Mesenteric fat pad (tissue), 1 donor: ENCODE measurements around the gene RRP9. TPM values are rescaled to one million over a fixed set of nuclear protein-coding genes. Genes with fewer than 3 reads are reported as not detected.
"Not testable (repeated sequence)": the region's sequence is repeated elsewhere in the genome, so short reads cannot be mapped to it uniquely, and the experiment has no call there.

Source experiments
- DNase-seq: peaks from one replicate; pipeline ENCODE4 v3.0.0-alpha.2; 2020; ENCODE audit warnings: low spot score
- total RNA-seq: library from RNA; stranded (reverse); fragmentation: NEBNext Ultra II Directional; extraction: Animal tissue kit (Norgen Biotek cat#: 25700); gene quantifications from one replicate; pipeline ENCODE4 v1.2.1, GENCODE V29; 2021
- donor health status: DM: yes; HTN: yes; CAD: no.

The RRP9 gene
- total RNA-seq, 1 donor from 2014 or later = 29.0 TPM

DNA sequence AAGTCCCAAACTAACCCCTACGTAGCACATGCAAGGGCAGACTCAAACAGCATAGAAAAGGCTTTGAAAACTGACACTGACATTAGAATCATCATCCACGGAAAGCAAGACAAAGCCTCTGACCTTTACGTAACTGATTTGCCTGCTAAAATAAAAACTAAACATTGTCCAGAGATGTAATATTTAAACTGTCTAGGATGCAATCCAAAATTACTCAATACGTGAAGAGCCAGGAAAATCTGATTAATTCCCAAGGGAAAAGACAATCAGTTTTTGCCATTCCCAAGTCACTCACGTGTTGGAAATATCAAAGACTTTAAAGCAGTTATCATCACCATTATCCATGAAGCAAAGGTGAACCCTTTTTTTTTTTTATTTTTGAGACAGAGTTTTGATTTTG, 25.3 kb downstream of the RRP9 start:
- DNase-seq = no peak

DNA sequence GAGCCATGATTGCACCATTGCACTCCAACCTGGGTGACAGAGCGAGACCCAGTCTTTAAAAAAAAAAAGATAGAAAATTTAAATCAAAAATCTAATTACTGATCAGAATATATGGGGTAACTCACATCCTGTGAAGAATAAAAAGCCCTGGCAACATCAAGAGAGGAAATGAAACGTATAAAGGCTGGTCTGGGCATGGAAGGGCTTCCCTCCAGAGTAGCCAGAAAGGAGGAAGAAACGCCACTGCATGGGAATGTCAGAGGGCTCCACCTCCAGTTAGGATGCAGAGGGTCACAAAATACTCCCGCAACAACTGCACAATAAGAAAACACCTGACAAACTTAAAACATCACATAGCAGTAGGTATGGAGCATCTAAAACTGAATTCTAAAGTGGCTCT, 33.7 kb downstream of the RRP9 start:
- no peak for DNase-seq

DNA sequence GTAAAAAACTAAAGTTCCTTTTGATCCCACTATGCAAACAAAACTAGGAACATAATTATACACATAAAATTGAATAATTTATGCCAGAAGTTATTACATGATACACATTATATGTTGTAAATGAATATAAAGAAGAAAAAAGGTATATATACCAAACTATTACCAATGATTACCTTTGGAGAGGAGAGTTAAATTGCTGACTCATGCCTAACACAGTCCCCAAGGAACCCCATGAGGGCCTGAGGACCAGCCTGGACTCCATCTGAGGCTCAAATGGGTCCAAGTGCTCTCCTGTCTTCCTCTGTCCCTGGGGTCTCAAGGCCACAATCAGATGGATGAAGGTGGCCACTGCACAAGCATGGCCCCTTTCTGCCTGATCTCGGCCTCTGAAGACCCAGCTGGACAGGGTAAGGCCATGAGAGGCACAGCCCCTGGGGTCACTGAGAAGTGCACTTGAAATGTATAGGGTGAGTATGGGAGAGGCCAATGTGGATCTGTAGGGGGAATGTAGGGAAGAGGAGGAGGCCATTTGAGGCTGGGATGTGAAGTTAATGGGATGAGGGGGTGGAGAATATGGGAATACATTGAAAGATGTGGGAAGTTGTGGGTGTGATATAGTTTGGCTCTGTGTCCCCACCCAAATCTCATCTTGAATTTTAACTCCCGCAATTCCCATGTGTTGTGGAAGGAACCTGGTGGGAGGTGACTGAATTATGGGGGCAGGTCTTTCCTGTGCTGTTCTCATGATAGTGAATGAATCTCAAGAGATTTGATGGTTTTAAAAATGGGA, 37.5 kb downstream of the RRP9 start:
- DNase-seq = no peak

DNA sequence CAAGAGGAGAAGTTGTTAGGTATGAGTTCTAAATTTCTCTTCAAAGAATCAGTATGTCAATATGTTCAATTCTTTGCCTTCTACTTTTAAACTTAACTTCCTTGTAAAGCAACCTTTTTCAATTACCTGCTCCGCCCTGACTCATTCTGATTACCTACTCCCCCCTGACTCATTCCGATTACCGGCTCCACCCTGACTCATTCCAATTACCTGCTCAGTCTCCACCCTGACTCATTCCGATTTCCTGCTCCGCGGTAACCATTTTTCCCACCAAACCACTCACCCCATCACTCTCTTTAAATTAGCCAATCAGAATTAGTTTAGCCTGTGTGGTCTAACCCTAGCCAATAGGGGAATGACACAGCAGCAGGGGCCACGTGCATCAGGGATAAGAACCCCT, 39.3 kb downstream of the RRP9 start:
- DNase-seq = not testable (repeated sequence)

DNA sequence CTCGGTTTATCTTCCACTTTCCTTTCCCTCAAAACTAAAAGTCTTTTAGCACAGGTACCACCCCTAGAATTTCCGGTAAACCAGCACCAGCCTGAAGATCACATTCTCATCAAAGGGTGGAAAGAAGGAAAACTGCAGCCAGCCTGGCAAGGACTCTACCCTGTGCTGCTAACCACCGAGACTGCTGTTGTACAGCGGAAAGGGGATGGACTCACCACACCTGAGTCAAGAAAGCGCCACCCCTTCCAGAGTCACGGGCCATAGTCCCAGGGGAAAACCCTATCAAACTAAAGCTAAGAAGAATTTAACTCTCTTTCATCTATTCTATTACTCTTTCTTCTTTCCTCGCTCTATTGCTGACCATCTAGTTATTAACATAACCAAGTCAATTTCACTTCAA, 41.7 kb downstream of the RRP9 start:
- DNase-seq = not testable (repeated sequence)

DNA sequence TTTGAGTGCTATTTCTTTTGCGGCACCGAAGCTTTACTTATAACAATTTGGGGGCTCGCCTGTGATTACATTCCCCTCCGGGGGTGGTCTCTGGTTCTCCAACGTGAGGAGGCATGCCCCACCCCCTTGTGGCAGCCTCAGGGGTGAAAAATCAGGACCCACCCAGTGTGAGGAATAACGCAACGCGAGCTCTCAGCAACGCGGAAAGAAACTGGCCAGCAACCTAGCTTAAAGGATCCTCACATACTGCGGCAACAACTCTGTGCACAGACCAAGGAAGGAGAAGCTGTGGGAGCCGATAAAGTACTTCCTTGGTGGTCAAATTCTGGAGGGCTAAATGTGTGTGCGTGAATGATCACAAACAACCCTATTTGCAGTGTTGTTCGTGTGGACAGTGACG, 44.3 kb downstream of the RRP9 start:
- DNase-seq = no peak

DNA sequence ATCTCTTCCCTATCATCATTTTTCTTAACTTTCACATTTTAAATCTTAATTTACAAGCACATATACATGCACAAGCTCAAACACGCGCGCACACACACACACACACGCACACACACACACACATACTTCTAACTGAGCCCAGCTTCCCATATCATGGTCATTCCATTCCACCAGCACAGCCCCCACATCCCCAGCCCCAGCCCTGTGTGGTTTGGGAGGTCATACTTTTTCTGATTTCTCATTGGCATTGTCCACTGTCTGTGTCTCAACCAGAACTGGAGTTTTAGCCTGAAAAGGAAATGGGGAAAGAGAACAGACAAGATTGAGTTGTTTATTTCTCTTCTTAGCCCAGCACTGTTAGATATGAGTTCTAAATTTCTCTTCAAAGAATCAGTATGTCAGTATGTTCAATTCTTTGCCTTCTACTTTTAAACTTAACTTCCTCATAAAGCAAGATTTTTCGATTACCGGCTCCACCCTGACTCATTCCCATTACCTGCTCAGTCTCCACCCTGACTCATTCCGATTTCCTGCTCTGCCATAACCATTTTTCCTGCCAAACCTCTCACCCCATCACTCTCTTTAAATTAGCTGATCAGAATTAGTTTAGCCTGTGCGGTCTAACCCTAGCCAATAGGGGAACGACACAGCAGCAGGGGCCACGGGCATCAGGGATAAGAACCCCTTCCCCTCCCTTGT, 44.9 kb downstream of the RRP9 start:
- DNase-seq = peak; percentile 33

DNA sequence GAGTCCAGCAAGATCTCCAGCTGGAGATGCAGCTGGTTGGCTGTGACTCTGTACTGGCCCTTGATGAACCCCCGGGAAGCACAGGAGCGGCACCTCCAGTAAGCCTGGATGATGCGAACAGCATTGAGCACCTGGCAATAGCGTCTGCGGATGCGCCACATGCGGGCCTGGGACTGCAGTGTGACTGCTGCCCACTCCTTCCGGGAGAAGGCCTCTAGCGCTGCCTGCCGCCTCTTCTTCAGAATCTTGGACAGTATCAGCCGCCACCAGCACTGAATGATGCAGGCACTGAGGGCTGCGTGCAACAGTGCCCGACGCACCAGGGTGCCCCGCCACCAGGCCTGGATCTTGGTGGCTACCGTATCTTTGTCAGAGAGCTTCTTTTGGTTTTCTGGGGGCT, 46.8 kb downstream of the RRP9 start:
- peak; percentile 57 for DNase-seq

DNA sequence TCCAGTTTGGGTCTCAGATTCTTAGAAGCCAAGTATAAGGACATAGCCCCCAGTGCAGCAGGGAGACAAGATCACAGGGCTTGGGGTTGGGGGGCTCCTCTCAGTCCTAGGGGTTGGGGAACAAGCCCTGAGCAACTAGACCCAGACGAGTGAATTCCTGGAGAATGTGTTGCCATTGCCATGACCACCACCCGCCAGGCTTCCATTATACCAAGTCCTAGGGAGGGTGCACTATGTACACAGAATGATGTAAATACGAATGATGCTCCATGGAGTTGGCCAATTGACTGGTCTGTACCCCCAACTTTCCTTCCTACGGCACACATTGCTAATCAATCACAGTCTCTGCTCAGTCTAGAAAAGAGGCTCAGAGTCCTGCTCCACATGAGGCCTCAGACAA, 47.3 kb downstream of the RRP9 start:
- no peak for DNase-seq

DNA sequence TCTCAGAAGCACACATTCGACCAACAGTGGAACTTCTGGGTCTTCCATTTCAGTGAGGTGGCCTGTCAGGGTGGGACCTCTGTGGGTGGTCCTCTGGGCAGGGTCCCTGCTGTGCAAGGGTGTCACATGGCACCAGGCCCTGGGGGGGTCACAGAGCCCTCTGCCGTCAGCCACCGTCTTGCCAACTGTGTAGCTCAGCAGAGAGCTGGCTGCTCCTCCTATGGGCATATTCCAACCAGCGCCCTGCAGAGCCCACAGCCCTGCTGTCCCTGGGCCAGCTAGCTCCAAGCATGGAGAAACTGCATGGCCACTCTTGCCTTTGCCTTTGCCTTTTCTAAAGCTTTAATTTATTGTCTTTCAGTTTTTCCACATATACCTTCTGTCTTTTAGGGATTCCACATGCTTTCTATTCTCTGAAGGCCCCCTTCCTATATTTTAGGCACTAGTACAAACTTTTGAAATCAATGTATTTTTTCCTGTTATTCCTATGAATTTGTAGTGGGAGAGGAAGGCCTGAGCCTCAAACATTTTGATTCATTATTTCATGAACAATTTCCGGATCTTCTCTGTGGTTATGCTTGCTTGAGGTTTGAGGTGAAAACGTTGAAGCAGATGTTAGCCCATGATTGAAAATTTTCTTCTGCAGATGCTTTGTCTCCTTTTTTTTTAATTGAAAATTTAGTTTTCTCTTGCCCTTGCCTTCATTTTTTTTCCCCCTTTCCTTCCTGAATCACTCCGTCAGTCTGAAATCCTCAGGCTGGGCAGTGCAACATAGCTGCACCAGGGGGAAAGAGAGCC, 50.3 kb downstream of the RRP9 start:
- no peak for DNase-seq

DNA sequence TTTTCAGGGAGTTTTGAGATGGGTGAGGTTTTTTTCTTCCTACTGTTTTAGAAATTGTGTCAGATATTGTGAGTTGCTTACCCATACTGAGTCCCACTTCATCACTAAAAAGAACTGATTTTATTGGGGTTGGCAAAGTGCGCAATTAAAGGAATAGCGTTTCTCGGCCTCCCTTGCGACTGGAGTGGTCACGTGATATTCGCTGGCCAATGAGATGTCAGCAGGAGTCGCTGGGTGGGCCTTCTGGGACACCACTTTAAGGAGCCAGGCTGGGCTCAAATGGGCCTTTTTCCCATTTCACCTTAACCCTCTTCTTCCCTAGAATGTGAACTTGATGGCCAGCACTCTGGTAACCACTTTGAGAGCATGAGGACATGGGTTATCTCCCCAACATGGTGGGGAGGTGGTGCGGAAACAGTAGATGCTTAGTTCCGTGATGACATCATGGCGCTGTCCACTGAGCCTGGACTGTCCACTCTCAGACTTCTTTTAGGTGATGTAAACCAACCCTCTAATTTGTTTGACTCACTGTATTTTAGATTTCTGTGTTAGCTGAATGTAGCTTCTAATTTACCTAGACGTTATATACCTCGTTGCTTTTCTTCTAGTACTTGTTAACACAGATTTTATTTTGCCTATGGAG, 53.1 kb downstream of the RRP9 start:
- no peak for DNase-seq

DNA sequence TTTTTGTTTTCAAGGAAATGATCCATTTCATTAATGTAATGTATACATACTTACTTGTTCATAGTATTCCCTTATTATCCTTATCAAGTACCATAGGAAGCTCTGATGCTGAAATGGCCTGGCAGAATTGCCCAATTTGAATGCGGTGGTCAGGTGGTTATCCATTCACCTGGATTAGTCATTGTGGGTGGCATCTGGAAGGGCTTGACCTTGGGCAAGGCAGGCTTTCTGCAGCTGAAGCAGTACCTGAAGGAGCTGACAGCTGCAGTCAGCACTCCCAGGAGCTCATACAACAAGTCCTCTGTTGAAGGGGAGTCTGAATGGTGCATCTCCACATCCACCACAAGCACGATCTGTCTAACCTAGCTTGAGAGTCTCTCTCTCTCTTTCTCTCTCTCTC, 54.1 kb downstream of the RRP9 start:
- DNase-seq = no peak

DNA sequence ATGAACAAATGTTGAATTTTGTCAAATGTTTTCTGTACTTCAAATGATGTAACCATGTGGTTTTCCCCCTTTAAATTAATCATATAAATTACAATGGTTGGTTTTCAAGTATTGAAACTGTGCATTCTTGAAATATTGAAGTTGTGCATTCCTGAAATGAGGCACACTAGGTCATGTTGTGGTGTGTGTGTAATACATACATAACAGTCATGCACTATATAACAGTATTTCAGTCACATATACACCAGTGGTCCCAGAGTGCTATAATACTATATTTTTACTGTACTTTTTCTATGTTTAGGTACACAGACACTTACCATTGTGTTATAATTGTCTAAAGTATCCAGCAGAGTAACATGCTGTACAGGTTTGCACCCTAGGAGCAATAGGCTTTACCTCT, 55.3 kb downstream of the RRP9 start:
- no peak for DNase-seq

Other genes starting within 250 kb of the RRP9 start
- gene GRM2, start 234.8 kb downstream of the RRP9 start, total RNA-seq = 0.22 TPM
- gene IQCF6, start 162.7 kb downstream of the RRP9 start, total RNA-seq = not detected
- gene IQCF2, start 80.3 kb downstream of the RRP9 start, total RNA-seq = not detected
- not detected for gene IQCF5, start 66.3 kb downstream of the RRP9 start, total RNA-seq
- gene IQCF1, start 38.6 kb downstream of the RRP9 start, total RNA-seq = not detected
- 19.7 TPM for gene PARP3, start 459 bp upstream of the RRP9 start, total RNA-seq
- not detected for gene GPR62, start 13.5 kb upstream of the RRP9 start, total RNA-seq
- 27.4 TPM for gene PCBP4, start 25.6 kb upstream of the RRP9 start, total RNA-seq
- 59.5 TPM for gene ABHD14B, start 32.1 kb upstream of the RRP9 start, total RNA-seq
- 17.7 TPM for gene ABHD14A, start 33.2 kb upstream of the RRP9 start, total RNA-seq
- gene ACY1, start 41.6 kb upstream of the RRP9 start, total RNA-seq = 35.1 TPM
- gene RPL29, start 54.0 kb upstream of the RRP9 start, total RNA-seq = 948 TPM
- gene DUSP7, start 114.7 kb upstream of the RRP9 start, total RNA-seq = 17.2 TPM
- gene POC1A, start 212.5 kb upstream of the RRP9 start, total RNA-seq = 2.8 TPM